ENCODE measurements around the gene SARS1. TPM values are rescaled to one million over a fixed set of nuclear protein-coding genes. Genes with fewer than 3 reads are reported as not detected.

Gene SARS1
- polyA plus RNA-seq, 1 experiment, result 411 TPM

- no peak overlapping the region for H3K4me3 ChIP-seq (ENCODE audit: low read depth, low read length)
- no peak for DNase-seq (ENCODE audit: low read depth)
- ChIA-PET POLR2A (no interaction called here), CTCF (interaction anchor here (1.6 to 1.8 kb wide), 2 partner anchors 12 to 13 kb away, joined by 4 read pairs; no protein-coding TSS in a partner anchor)
- H3K36me3 ChIP-seq (ENCODE audit: control insufficient read depth, insufficient read depth, low read length), result no peaks in the 10 kb centered on the region
- no peak for TF ChIP-seq CTCF (IDR thresholded peaks at IDR 0.05; ENCODE audit: insufficient read depth, low read depth, low read length)
- H3K27me3 ChIP-seq (ENCODE audit: control insufficient read depth, insufficient read depth, low read length), result no peaks in the 10 kb centered on the region
Observed at GRCh38 chr1:109188200-109188599, 25.5 kb upstream of the SARS1 start.

GRCh38 chr1:109188781-109189180, 24.9 kb upstream of the SARS1 start:
- no peak for TF ChIP-seq CTCF (IDR thresholded peaks at IDR 0.05; ENCODE audit: insufficient read depth, low read depth, low read length)
- ChIA-PET POLR2A (no interaction called here), CTCF (interaction anchor here (1.6 to 1.8 kb wide), 2 partner anchors 11 to 13 kb away, joined by 4 read pairs; no protein-coding TSS in a partner anchor)
- no peaks in the 10 kb centered on the region for H3K36me3 ChIP-seq (ENCODE audit: control insufficient read depth, insufficient read depth, low read length)
- no peak for DNase-seq (ENCODE audit: low read depth)
- no peaks in the 10 kb centered on the region for H3K27me3 ChIP-seq (ENCODE audit: control insufficient read depth, insufficient read depth, low read length)
- no peak overlapping the region for H3K4me3 ChIP-seq (ENCODE audit: low read depth, low read length)

- no peaks in the 10 kb centered on the region for H3K27me3 ChIP-seq (ENCODE audit: control insufficient read depth, insufficient read depth, low read length)
- DNase-seq (ENCODE audit: low read depth), result no peak
- POLR2A ChIA-PET, result no interaction called here
- H3K36me3 ChIP-seq (ENCODE audit: control insufficient read depth, insufficient read depth, low read length), result no peaks in the 10 kb centered on the region
- no peak for TF ChIP-seq CTCF (IDR thresholded peaks at IDR 0.05; ENCODE audit: insufficient read depth, low read depth, low read length)
- CTCF ChIA-PET, result interaction anchor here (1.6 kb wide), 1 partner anchor 79 kb away, joined by 4 read pairs; no protein-coding TSS in a partner anchor
- H3K4me3 ChIP-seq (ENCODE audit: low read depth, low read length), result no peak overlapping the region
Observed at GRCh38 chr1:109190189-109190588, 23.5 kb upstream of the SARS1 start.

- no peak for DNase-seq (ENCODE audit: low read depth)
- H3K27me3 ChIP-seq (ENCODE audit: control insufficient read depth, insufficient read depth, low read length), result no peaks in the 10 kb centered on the region
- no peaks in the 10 kb centered on the region for H3K36me3 ChIP-seq (ENCODE audit: control insufficient read depth, insufficient read depth, low read length)
- ChIA-PET POLR2A (no interaction called here), CTCF (interaction anchor here (1.2 to 1.8 kb wide), 3 partner anchors 9 to 80 kb away, joined by 3 to 4 read pairs (median 4); no protein-coding TSS in a partner anchor)
- H3K4me3 ChIP-seq (ENCODE audit: low read depth, low read length), result no peak overlapping the region
- no peak for TF ChIP-seq CTCF (IDR thresholded peaks at IDR 0.05; ENCODE audit: insufficient read depth, low read depth, low read length)
Observed at GRCh38 chr1:109191377-109191776, 22.3 kb upstream of the SARS1 start.

GRCh38 chr1:109191891-109192290, 21.8 kb upstream of the SARS1 start:
- no peak for DNase-seq (ENCODE audit: low read depth)
- ChIA-PET POLR2A (interaction anchor here (0.6 kb wide), 1 partner anchor 91 kb away, joined by 5 read pairs; no protein-coding TSS in a partner anchor), CTCF (interaction anchor here (1.2 to 1.8 kb wide), 3 partner anchors 10 to 80 kb away, joined by 3 to 4 read pairs (median 4); no protein-coding TSS in a partner anchor)
- Histone ChIP-seq H3K4me3 (ENCODE audit: low read depth, low read length) (no peak overlapping the region), H3K36me3 (ENCODE audit: control insufficient read depth, insufficient read depth, low read length) (no peaks in the 10 kb centered on the region), H3K27me3 (ENCODE audit: control insufficient read depth, insufficient read depth, low read length) (no peaks in the 10 kb centered on the region)
- no peak for TF ChIP-seq CTCF (IDR thresholded peaks at IDR 0.05; ENCODE audit: insufficient read depth, low read depth, low read length)

All from BJ (cell line).